Astrocyte of the spinal cord (primary cell): Measurements from ENCODE around the gene HTR5A.

Source experiments
- DNase-seq: peaks from one replicate; pipeline ENCODE4 v3.0.0; 2011; ENCODE audit warnings: low read depth, low spot score
- H3K4me3 ChIP-seq: 2 replicates; pipeline ENCODE4 v1.5.1; 2011; ENCODE audit warnings: low read depth, mild to moderate bottlenecking, low read length, moderate library complexity
- in situ Hi-C: cut with HindIII; loops from 2 replicates; pipeline ENCODE4 v1.10.0; 2017; ENCODE audit warnings: low sequenced_read_pairs
- TF ChIP-seq, protein P1 (sequence below): IDR thresholded peaks from 2 replicates; pipeline ENCODE4 v1.5.1; 2012; ENCODE audit warnings: low read depth, mild to moderate bottlenecking, low read length, inconsistent platforms

The HTR5A gene

DNA sequence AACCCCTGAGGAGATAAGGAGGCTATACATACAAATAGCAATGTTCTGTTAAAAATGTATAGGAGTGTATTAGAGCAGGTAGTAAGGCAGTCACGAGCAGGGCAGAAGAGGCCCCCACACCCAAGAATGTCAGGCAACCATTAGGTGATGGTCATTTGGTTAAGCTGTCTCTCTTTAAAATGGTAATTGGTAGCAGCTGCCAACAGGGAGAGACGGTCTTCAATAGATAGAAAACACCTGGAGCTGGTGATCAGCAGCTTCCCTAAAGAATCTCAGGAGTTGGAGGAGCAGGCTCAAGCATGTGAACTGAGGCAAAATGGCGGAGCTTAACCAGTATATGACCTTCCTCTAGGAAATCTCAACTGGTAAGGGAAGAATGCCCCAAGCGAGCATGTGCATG, 26.4 kb upstream of the HTR5A start:
- DNase-seq: no peak
- TF ChIP-seq, protein P1, sequence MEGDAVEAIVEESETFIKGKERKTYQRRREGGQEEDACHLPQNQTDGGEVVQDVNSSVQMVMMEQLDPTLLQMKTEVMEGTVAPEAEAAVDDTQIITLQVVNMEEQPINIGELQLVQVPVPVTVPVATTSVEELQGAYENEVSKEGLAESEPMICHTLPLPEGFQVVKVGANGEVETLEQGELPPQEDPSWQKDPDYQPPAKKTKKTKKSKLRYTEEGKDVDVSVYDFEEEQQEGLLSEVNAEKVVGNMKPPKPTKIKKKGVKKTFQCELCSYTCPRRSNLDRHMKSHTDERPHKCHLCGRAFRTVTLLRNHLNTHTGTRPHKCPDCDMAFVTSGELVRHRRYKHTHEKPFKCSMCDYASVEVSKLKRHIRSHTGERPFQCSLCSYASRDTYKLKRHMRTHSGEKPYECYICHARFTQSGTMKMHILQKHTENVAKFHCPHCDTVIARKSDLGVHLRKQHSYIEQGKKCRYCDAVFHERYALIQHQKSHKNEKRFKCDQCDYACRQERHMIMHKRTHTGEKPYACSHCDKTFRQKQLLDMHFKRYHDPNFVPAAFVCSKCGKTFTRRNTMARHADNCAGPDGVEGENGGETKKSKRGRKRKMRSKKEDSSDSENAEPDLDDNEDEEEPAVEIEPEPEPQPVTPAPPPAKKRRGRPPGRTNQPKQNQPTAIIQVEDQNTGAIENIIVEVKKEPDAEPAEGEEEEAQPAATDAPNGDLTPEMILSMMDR: no peak
- no peak overlapping the region for H3K4me3 ChIP-seq
- in situ Hi-C loops: no loop called here

DNA sequence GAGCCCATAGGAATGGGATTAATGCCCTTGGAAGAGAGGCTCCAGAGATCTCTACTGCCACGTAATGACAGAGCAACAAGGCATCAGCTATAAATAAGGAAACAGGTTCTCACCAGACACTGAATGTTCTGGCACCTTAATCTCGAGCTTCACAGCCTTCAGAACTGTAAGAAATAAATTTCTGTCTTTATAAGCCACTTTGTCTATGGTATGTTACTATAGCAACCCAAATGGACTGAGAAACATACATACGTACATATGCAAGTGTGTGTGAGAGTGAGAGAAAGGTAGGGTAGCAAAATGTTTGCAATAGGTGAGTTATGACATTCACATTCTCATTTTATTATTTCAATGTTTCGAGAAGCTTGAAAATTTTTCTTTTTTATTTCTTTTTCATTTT, 22.1 kb upstream of the HTR5A start:
- in situ Hi-C loops: no loop called here
- TF ChIP-seq, protein P1: no peak
- DNase-seq: no peak
- no peak overlapping the region for H3K4me3 ChIP-seq

DNA sequence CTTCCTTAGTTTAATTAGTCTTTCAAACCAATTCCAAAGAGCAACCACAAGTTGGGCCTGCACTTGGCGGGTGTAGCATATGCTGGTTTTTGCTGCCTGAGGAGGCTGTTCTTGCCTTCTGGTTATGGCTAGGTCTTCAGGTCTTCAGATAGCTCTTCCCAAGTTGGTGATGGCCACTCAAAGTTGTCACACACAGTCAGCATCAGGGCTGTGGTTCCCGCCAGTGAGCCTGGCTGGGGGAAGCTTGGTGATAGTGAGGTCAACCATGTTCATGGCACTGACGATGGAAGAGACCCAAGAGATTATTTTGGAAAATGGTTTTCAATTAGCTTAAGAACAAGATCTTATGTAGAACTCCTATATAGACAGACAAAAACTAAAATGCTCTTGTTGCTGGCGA, 18.8 kb upstream of the HTR5A start:
- DNase-seq: no peak
- TF ChIP-seq, protein P1: no peak
- in situ Hi-C loops: no loop called here
- H3K4me3 ChIP-seq: no peak overlapping the region

DNA sequence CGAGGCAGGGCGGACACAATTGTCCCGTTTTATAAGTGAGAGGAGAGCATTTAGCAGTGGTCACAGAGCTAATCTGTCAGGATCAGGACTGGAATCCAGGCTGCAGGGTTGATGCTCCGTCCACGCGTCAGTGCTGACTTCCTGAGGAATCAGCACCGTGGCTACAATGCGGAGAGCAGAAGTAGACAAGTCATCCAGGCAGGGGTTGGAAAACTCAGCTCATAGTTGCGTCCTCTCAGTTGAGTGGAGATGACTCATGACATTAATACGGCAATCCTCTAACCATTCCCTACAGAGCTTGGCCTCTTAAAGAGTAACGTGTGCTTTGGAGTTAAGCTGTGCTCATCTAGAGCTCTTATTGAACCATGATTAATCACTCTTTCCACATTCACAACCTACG, 17.1 kb upstream of the HTR5A start:
- in situ Hi-C loops: no loop called here
- TF ChIP-seq, protein P1: no peak
- DNase-seq: no peak

DNA sequence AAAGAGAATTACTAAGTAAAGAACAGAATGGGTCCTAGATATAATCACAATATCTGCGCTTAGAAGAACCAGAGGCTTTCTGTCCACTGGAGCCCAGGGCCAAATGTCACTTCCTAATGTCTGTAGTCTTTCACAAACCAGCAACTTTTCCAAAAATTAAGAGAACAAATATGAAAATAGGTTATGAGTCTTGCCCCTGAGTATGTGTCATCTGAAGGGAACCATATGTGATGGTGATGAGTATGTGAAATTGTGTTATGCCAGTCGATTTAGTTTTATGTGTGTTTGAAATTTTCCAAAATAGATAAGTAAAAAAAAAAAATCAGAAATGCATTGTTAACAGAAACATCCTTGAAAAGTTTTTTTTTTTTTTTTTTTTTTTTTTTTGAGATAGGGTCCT, 15.4 kb upstream of the HTR5A start:
- in situ Hi-C loops: no loop called here
- TF ChIP-seq, protein P1: no peak
- H3K4me3 ChIP-seq: no peak overlapping the region
- DNase-seq: no peak

More for the DNA sequence above, 17.1 kb upstream of the HTR5A start:
- H3K4me3 ChIP-seq: no peak overlapping the region

DNA sequence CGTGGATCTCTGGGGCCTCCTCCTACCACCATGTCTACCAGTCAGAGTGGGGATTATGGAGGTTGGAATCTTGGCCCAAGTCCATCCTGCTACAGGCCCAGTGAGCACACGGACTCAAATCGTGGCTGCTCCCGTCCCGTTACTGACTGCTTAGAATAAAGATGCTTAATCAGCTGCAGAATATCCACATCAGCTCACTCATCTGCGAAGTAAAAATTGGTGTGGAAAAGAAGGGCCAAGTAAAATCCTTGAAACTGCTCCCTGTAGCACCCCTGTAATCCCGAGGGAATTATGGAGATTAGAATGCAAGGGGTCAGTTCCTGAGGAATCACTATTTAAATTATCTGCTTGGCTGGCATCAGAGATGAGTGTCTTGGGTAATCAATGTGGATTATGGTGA, 13.0 kb upstream of the HTR5A start:
- TF ChIP-seq, protein P1: no peak
- no peak overlapping the region for H3K4me3 ChIP-seq
- no peak for DNase-seq
- in situ Hi-C loops: no loop called here

DNA sequence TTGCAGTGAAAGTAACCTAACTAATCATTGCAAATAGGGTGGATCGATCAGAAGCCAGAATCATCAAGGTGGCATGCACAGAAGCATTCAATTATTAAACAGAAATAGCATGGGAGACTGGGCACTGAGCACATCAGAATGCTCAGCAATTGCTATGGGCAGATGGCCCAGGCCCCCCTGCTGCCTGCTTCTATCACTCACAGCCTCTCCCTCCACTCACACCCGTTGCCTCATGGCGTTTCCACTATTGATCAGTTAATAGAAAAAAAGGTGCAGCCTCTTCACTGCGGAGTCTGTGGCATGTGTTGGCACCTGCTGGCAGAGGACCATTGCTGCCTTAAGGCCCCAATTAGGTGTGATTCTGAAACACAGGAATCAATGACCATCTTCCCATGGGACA, 11.2 kb upstream of the HTR5A start:
- in situ Hi-C loops: no loop called here
- TF ChIP-seq, protein P1: no peak
- no peak overlapping the region for H3K4me3 ChIP-seq
- DNase-seq: no peak
